Prostate gland (tissue), 2 donors: ENCODE results near the gene CPNE1. TPM values are rescaled to one million over a fixed set of nuclear protein-coding genes. Genes with fewer than 3 reads are reported as not detected.

ENCODE experiments used
- DNase-seq: peaks from one replicate; pipeline ENCODE4 v3.0.0-alpha.2; 2019; ENCODE audit warnings: low spot score
- H3K27ac ChIP-seq, 2 donors: fragments of 200-600 bp; sonication (generic); 2 replicates each; pipeline ENCODE4 v1.5.1; 2017 to 2019
- H3K27me3 ChIP-seq: fragments of 200-600 bp; sonication (generic); replicated peaks from 2 replicates; pipeline ENCODE4 v1.5.1; 2019; ENCODE audit not compliant: insufficient read depth
- H3K36me3 ChIP-seq, 2 donors: fragments of 200-600 bp; sonication (generic); 1 replicate in 1 of 2; 2 replicates in 1 of 2; pipeline versions ENCODE4 v1.5.1 to v1.8.1; 2017 to 2019
- H3K4me1 ChIP-seq: fragments of 200-600 bp; sonication (generic); replicated peaks from 2 replicates; pipeline ENCODE4 v1.5.1; 2019
- H3K4me3 ChIP-seq, 2 donors: fragments of 200-600 bp; sonication (generic); 2 replicates each; pipeline ENCODE4 v1.5.1; 2017 to 2019
- H3K9me3 ChIP-seq: fragments of 200-600 bp; sonication (generic); 2 replicates; pipeline ENCODE4 v1.5.1; 2017
- POLR2A ChIP-seq: fragments of 450-650 bp; IDR thresholded peaks from one replicate; pipeline ENCODE4 v1.6.1; 2016; ENCODE audit warnings: antibody characterized with exemption, mild to moderate bottlenecking
- POLR2AphosphoS5 ChIP-seq: sonication (generic); formaldehyde crosslinking; IDR thresholded peaks from one replicate; pipeline ENCODE4 v1.6.1; 2017; ENCODE audit warnings: antibody characterized with exemption
- WGBS: methylation state at CpG from one replicate; pipeline ENCODE4 v1.1.5; 2018; 5-methylcytosine and 5-hydroxymethylcytosine counted together
- intact Hi-C: fragments of 100-400 bp; cut with DNase I; formaldehyde crosslinking; loops from one replicate; pipeline ENCODE4 v1.14.2; 2022
- total RNA-seq, 2 donors: library from RNA; depleted of rRNA; stranded (reverse); fragments of >200 nt; gene quantifications; one replicate each; pipeline ENCODE4 v1.1.0, GENCODE V29; 2016
- TF ChIP-seq, protein P1 (sequence below), 4 experiments: fragments of 200-600 bp in 2 of 4; fragments of 450-650 bp in 2 of 4; sonication (generic) in 2 of 4; IDR thresholded peaks; 1 replicate in 3 of 4; 2 replicates in 1 of 4; pipeline ENCODE4 v1.5.1; 2016 to 2019; ENCODE audit warnings: antibody characterized with exemption in 4 of 4, mild to moderate bottlenecking in 2 of 4, moderate library complexity in 2 of 4

The CPNE1 gene
- total RNA-seq, 2 donors from 2014 or later = 90.1 to 91.4 TPM

DNA sequence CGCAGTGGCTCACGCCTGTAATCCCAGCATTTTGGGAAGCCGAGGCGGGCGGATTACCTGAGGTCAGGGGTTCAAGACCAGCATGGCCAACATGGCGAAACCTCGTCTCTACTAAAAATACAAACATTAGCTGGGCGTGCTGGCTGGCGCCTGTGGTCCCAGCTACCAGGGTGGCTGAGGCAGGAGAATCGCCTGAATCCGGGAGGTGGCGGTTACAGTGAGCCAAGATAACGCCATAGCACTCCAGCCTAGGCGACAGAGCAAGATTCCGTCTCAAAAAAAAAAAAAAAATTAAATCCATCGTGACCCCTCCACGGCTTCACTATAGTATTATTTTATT is 1.2 kb upstream of the CPNE1 start:
- peaks cover 3 to 8% of the 10 kb centered on the region in 2 donors for H3K36me3 ChIP-seq
- H3K4me1 ChIP-seq = no peaks in the 10 kb centered on the region
- no peaks in the 10 kb centered on the region for H3K27me3 ChIP-seq
- intact Hi-C loops = no loop called here
- 90% methylated on average over 17 of the region's 17 CpGs for WGBS
- no peak overlapping the region for H3K4me3 ChIP-seq
- no peak overlapping the region for H3K27ac ChIP-seq
- TF ChIP-seq POLR2AphosphoS5 (no peak), POLR2A (no peak)
- TF ChIP-seq, protein P1, sequence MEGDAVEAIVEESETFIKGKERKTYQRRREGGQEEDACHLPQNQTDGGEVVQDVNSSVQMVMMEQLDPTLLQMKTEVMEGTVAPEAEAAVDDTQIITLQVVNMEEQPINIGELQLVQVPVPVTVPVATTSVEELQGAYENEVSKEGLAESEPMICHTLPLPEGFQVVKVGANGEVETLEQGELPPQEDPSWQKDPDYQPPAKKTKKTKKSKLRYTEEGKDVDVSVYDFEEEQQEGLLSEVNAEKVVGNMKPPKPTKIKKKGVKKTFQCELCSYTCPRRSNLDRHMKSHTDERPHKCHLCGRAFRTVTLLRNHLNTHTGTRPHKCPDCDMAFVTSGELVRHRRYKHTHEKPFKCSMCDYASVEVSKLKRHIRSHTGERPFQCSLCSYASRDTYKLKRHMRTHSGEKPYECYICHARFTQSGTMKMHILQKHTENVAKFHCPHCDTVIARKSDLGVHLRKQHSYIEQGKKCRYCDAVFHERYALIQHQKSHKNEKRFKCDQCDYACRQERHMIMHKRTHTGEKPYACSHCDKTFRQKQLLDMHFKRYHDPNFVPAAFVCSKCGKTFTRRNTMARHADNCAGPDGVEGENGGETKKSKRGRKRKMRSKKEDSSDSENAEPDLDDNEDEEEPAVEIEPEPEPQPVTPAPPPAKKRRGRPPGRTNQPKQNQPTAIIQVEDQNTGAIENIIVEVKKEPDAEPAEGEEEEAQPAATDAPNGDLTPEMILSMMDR (IDR thresholded peaks at IDR 0.05) = no peak
- no peak for DNase-seq
- no peaks in the 10 kb centered on the region for H3K9me3 ChIP-seq

DNA sequence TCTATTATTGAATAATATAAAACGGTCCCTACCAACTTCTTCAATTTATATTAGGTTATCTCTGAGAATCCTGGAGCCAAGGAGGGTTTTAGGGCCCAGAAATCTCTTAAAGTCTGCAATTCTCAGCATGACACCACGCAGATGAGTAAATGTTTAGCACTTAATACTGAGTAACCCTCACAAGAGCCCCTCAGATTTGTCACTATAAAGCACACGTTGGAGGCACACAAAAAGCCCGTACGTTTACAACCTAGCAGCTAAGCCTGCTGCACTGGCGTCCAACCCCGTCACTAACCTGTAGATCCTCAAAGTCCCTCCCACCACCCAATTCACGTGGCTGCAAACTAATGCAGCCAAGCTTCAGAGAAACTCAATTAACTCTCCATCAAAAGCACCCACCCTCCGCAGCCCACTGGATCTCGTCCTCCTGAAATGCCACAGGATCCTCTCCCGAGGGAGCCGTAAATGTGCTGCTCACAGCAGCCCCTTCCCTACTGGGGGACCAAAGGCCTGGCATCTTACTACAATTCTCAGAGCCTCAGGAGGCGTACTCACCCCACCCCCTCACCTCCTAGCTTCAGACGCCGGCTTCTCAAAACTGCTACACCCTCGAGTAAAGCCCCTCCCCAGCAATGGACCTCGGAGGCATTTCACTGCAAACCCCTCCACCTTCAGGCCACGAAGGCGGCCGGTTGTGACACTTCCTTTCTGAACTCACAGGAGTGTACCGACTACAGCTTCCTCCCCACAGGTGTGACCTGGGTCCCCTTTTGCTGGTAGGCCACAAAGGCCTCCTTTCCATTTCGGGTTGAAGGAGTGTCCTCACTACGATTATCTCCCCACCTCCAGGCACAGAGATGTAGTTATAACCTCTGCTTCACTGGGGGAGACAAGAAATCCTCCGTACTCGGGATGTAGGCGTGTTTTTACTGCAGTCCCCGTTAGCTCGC is 909 bp downstream of the CPNE1 start:
- intact Hi-C loops = loop anchor here (5.0 kb wide), 2 partner anchors 46 to 121 kb away; partner anchors contain the start of genes ERGIC3 and SPAG4
- no peaks in the 10 kb centered on the region for H3K9me3 ChIP-seq
- DNase-seq = peak; percentile 53
- peak overlapping the region; percentile 97 for H3K27ac ChIP-seq
- no peaks in the 10 kb centered on the region for H3K4me1 ChIP-seq
- peak; percentile 23 for TF ChIP-seq POLR2AphosphoS5
- TF ChIP-seq, protein P1 (IDR thresholded peaks at IDR 0.05) = no peak
- TF ChIP-seq POLR2A = no peak
- under 1% methylated on average over 28 of the region's 28 CpGs for WGBS
- H3K27me3 ChIP-seq = no peaks in the 10 kb centered on the region
- H3K4me3 ChIP-seq = peak overlapping the region; percentile 69 to 77
- H3K36me3 ChIP-seq = no peaks in the 10 kb centered on the region

DNA sequence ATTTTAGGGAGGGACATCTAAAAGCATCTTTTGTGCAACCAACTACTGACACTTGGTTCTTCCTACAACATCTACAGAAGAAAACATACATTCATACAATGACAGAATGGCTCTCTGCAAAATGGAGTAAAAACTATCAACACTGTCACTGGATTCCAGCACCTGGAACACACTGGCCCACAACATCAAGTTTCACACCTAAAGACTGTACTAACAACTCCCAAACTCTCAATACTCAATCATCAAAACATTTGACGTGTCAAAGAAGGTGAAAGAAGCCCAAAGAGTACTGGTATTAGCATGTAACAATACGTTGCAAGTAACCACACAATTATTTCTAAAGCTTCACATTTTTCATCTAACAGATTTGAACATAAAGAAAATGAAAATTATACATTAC is 2.1 kb downstream of the CPNE1 start:
- TF ChIP-seq POLR2A = no peak
- TF ChIP-seq, protein P1 (IDR thresholded peaks at IDR 0.05) = no peak
- TF ChIP-seq POLR2AphosphoS5 = no peak
- intact Hi-C loops = loop anchor here (5.0 kb wide), 2 partner anchors 45 to 120 kb away; partner anchors contain the start of genes ERGIC3 and SPAG4
- Histone ChIP-seq H3K27me3 (no peaks in the 10 kb centered on the region), H3K9me3 (no peaks in the 10 kb centered on the region), H3K27ac (no peak overlapping the region), H3K4me3 (peak overlapping the region in 1 of 2 donors; percentile 77), H3K36me3 (no peaks in the 10 kb centered on the region), H3K4me1 (peaks cover 4% of the 10 kb centered on the region)
- WGBS = 25% methylated on average over 2 of the region's 2 CpGs
- DNase-seq = no peak

DNA sequence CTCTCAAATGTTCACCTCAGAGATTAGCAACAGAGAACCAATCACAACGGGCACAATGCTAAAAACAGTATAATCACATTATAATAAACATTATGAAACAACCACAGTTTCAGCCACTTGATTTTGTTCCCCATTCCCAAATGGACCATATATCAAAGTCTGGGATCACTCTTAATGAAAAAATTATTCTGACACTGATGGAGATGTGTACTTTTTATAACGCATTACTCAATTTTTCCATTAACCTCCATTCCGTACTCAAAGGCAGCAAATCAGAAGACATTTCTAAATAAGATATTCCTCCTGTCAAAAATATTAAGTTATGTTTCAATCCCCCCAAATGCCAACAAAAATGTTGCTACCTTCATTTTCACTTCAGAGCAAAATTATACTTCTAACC is 2.8 kb downstream of the CPNE1 start:
- peak overlapping the region in 1 of 2 donors; percentile 22 for H3K27ac ChIP-seq
- H3K36me3 ChIP-seq = no peaks in the 10 kb centered on the region
- TF ChIP-seq POLR2AphosphoS5 (no peak), POLR2A (no peak)
- TF ChIP-seq, protein P1 (IDR thresholded peaks at IDR 0.05) = no peak
- no peaks in the 10 kb centered on the region for H3K27me3 ChIP-seq
- peaks cover 4% of the 10 kb centered on the region for H3K4me1 ChIP-seq
- WGBS = 33% methylated on average over 3 of the region's 3 CpGs
- intact Hi-C loops = loop anchor here (5.0 kb wide), 2 partner anchors 45 to 120 kb away; partner anchors contain the start of genes ERGIC3 and SPAG4
- no peaks in the 10 kb centered on the region for H3K9me3 ChIP-seq
- DNase-seq = no peak
- H3K4me3 ChIP-seq = peak overlapping the region in 1 of 2 donors; percentile 77
